H1 (cell line): ENCODE results near the gene PCP4L1. TPM values are rescaled to one million over a fixed set of nuclear protein-coding genes. Genes with fewer than 3 reads are reported as not detected.

Source experiments
- CTCF ChIA-PET: fragments of 300-600 bp; sonication (Branson Sonifier 250); formaldehyde crosslinking; loops from one replicate; lab custom pipeline; 2021; ENCODE audit not compliant: partially characterized antibody; lab: Charles Lee
- POLR2A ChIA-PET: fragments of 300-600 bp; sonication (Branson Sonifier 250); formaldehyde crosslinking; loops from one replicate; lab custom pipeline; 2021; ENCODE audit warnings: inconsistent platforms; ENCODE audit not compliant: partially characterized antibody; lab: Charles Lee
- DNase-seq, 2 experiments: peaks; one replicate each; pipeline versions ENCODE4 v3.0.0 to v3.0.0-alpha.2; 2010 to 2022; ENCODE audit warnings: low spot score in 2 of 2, low read depth in 1 of 2, mixed read lengths in 1 of 2
- FAIRE-seq: peaks from 2 replicates; lab custom pipeline; 2011; peaks lifted over from hg19 to GRCh38; lab: Jason Lieb, UNC
- H2AFZ ChIP-seq: 2 replicates; pipeline ENCODE4 v1.8.1; 2012; ENCODE audit warnings: low read length, inconsistent platforms
- H2AK5ac ChIP-seq: 2 replicates; pipeline ENCODE4 v1.6.1; 2013; ENCODE audit warnings: low read depth, low read length
- H2BK120ac ChIP-seq: replicated peaks from 2 replicates; pipeline ENCODE3; 2013; ENCODE audit warnings: low read depth, low read length, inconsistent platforms
- H2BK12ac ChIP-seq: 2 replicates; pipeline ENCODE4 v1.6.1; 2013; ENCODE audit warnings: low read depth, low read length
- H2BK15ac ChIP-seq: 2 replicates; pipeline ENCODE4 v1.6.1; 2013; ENCODE audit warnings: low read length
- H2BK20ac ChIP-seq: 2 replicates; pipeline ENCODE4 v1.6.1; 2013; ENCODE audit warnings: low read length
- H2BK5ac ChIP-seq: 2 replicates; pipeline ENCODE4 v1.6.1; 2013; ENCODE audit warnings: low read depth, low read length
- H3K14ac ChIP-seq: 2 replicates; pipeline ENCODE4 v1.6.1; 2013; ENCODE audit warnings: inconsistent platforms; ENCODE audit not compliant: insufficient read length
- H3K18ac ChIP-seq: 2 replicates; pipeline ENCODE4 v1.6.1; 2013; ENCODE audit warnings: low read length; ENCODE audit errors: extremely low read depth
- H3K23ac ChIP-seq: 2 replicates; pipeline ENCODE4 v1.6.1; 2013; ENCODE audit warnings: inconsistent platforms; ENCODE audit not compliant: insufficient read length
- H3K23me2 ChIP-seq: 2 replicates; pipeline ENCODE4 v1.6.1; 2013; ENCODE audit warnings: low read depth, low read length
- H3K27ac ChIP-seq: 2 replicates; pipeline ENCODE4 v1.6.1; 2011; ENCODE audit warnings: low read depth, low read length, inconsistent platforms
- H3K27me3 ChIP-seq, 4 experiments: replicated peaks in 1 of 4; 1 replicate in 1 of 4; 2 replicates in 3 of 4; pipeline versions ENCODE4 v1.6.1 to v1.8.1; 2011 to 2013; ENCODE audit warnings: low read length in 3 of 4, mild to moderate bottlenecking in 3 of 4, inconsistent platforms in 2 of 4, mixed read lengths in 2 of 4, moderate library complexity in 1 of 4; ENCODE audit not compliant: control insufficient read depth in 3 of 4, insufficient read depth in 3 of 4; ENCODE audit errors: extremely low read depth in 1 of 4
- H3K36me3 ChIP-seq, 4 experiments: 2 replicates each; pipeline versions ENCODE4 v1.6.1 to v1.8.1; 2011 to 2013; ENCODE audit warnings: mild to moderate bottlenecking in 4 of 4, low read length in 3 of 4, moderate library complexity in 2 of 4, control low read depth in 1 of 4, inconsistent platforms in 1 of 4; ENCODE audit not compliant: insufficient read depth in 4 of 4, control insufficient read depth in 2 of 4
- H3K4ac ChIP-seq: replicated peaks from 2 replicates; pipeline ENCODE3; 2013; ENCODE audit warnings: low read length, low read depth, mixed read lengths, inconsistent platforms; ENCODE audit not compliant: insufficient read length
- H3K4me1 ChIP-seq, 4 experiments: replicated peaks in 1 of 4; 1 replicate in 1 of 4; 2 replicates in 3 of 4; pipeline versions ENCODE4 v1.6.1 to v1.8.1; 2011 to 2013; ENCODE audit warnings: low read length in 3 of 4, inconsistent platforms in 2 of 4, mixed read lengths in 1 of 4; ENCODE audit not compliant: insufficient read depth in 4 of 4, control insufficient read depth in 3 of 4
- H3K4me2 ChIP-seq, 2 experiments: 2 replicates each; pipeline versions ENCODE4 v1.6.1 to v1.8.1; 2011 to 2013; ENCODE audit warnings: low read depth in 2 of 2, low read length in 2 of 2, control low read depth in 1 of 2, inconsistent platforms in 1 of 2, mild to moderate bottlenecking in 1 of 2; ENCODE audit not compliant: insufficient read depth in 1 of 2
- H3K4me3 ChIP-seq, 4 experiments: fragments of 200-600, 300-600 bp in 1 of 4; sonication (generic), shearing (Covaris generic), sonication (Bioruptor Twin) in 1 of 4; 2 replicates each; pipeline versions ENCODE4 v1.5.1 to v1.8.1; 2011 to 2016; ENCODE audit warnings: low read length in 4 of 4, low read depth in 3 of 4, control low read depth in 2 of 4, inconsistent platforms in 2 of 4, mild to moderate bottlenecking in 2 of 4, mixed read lengths in 1 of 4, moderate library complexity in 1 of 4; ENCODE audit not compliant: insufficient read depth in 2 of 4; ENCODE audit errors: extremely low read depth in 1 of 4
- H3K56ac ChIP-seq: replicated peaks from 2 replicates; pipeline ENCODE3; 2013; ENCODE audit warnings: low read depth, mild to moderate bottlenecking, mixed read lengths, low read length, inconsistent platforms; ENCODE audit not compliant: insufficient read length
- H3K79me1 ChIP-seq: 2 replicates; pipeline ENCODE4 v1.6.1; 2013; ENCODE audit warnings: low read depth, low read length, control low read depth
- H3K79me2 ChIP-seq, 2 experiments: 2 replicates each; pipeline versions ENCODE4 v1.6.1 to v1.8.1; 2012 to 2013; ENCODE audit warnings: low read length in 2 of 2, mild to moderate bottlenecking in 2 of 2, inconsistent platforms in 1 of 2; ENCODE audit not compliant: insufficient read depth in 2 of 2, control insufficient read depth in 1 of 2
- H3K9ac ChIP-seq, 4 experiments: replicated peaks in 1 of 4; 1 replicate in 1 of 4; 2 replicates in 3 of 4; pipeline versions ENCODE4 v1.6.1 to v1.8.1; 2011 to 2013; ENCODE audit warnings: low read depth in 3 of 4, low read length in 3 of 4, control low read depth in 2 of 4, mild to moderate bottlenecking in 2 of 4, moderate library complexity in 2 of 4, inconsistent platforms in 1 of 4; ENCODE audit errors: extremely low read depth in 1 of 4
- H3K9me3 ChIP-seq, 2 experiments: 2 replicates each; pipeline versions ENCODE4 v1.6.1 to v1.8.1; 2012 to 2013; ENCODE audit warnings: mild to moderate bottlenecking in 2 of 2, moderate library complexity in 2 of 2, control low read depth in 1 of 2, inconsistent platforms in 1 of 2, low read depth in 1 of 2, low read length in 1 of 2, mixed read lengths in 1 of 2; ENCODE audit not compliant: insufficient read depth in 2 of 2
- H4K20me1 ChIP-seq, 2 experiments: replicated peaks in 1 of 2; 2 replicates each; pipeline versions ENCODE3 to v1.8.1; 2011 to 2013; ENCODE audit warnings: inconsistent platforms in 2 of 2, low read length in 2 of 2, mild to moderate bottlenecking in 1 of 2; ENCODE audit not compliant: insufficient read depth in 2 of 2, control insufficient read depth in 1 of 2
- H4K5ac ChIP-seq: 2 replicates; pipeline ENCODE4 v1.6.1; 2013; ENCODE audit warnings: low read length, low read depth, mixed read lengths, inconsistent platforms; ENCODE audit not compliant: insufficient read length
- H4K8ac ChIP-seq: 2 replicates; pipeline ENCODE4 v1.8.0; 2013; ENCODE audit warnings: mild to moderate bottlenecking, moderate library complexity, low read length, inconsistent platforms; ENCODE audit not compliant: insufficient read depth; ENCODE audit errors: extremely low read depth
- H4K91ac ChIP-seq: replicated peaks from 2 replicates; pipeline ENCODE3; 2013; ENCODE audit warnings: low read length, mixed read lengths, inconsistent platforms; ENCODE audit not compliant: insufficient read length
- EZH2 ChIP-seq: fragments of 200-600 bp; sonication (generic); IDR thresholded peaks from 2 replicates; pipeline ENCODE4 v1.7.1; 2012; ENCODE audit warnings: low read depth, mild to moderate bottlenecking, moderate library complexity, low read length, inconsistent platforms; ENCODE audit not compliant: severe bottlenecking
- RNF2 ChIP-seq: fragments of 200-900, 300-1000 bp; sonication (generic); IDR thresholded peaks from 2 replicates; pipeline ENCODE4 v1.7.1; 2016; ENCODE audit warnings: borderline replicate concordance, low read depth, mild to moderate bottlenecking, antibody characterized with exemption, low read length; ENCODE audit not compliant: poor library complexity, severe bottlenecking; ENCODE audit errors: missing control alignments
- whole genome bisulfite sequencing, 2 experiments: shearing (Covaris generic) in 1 of 2; methylation state at CpG; one replicate each; pipeline versions ENCODE4 v1.1.6 to v1.1.7; 2013 to 2015; ENCODE audit warnings: low lambda C conversion rate in 2 of 2, mixed read lengths in 2 of 2, inconsistent platforms in 1 of 2, low coverage in 1 of 2, missing lambda C conversion rate in 1 of 2; ENCODE audit not compliant: insufficient replicate concordance in 2 of 2, insufficient coverage in 1 of 2, insufficient read length in 1 of 2; ENCODE audit errors: extremely low coverage in 1 of 2, missing lambda C conversion rate in 1 of 2; 5-methylcytosine and 5-hydroxymethylcytosine counted together
- polyA plus RNA-seq, 7 experiments: library from polyadenylated mRNA; depleted of rRNA in 3 of 7; stranded (reverse) in 5 of 7; unstranded in 2 of 7; fragments of >200 nt in 5 of 7; fragments of 200-250 nt in 2 of 7; gene quantifications; 1 replicate in 5 of 7; 2 replicates in 1 of 7; 4 replicates in 1 of 7; pipeline versions ENCODE4 v1.2.1 to v1.2.3, GENCODE V29; 2011 to 2013; ENCODE audit warnings: missing spikeins in 2 of 7, mixed read lengths in 2 of 7
- total RNA-seq: library from RNA; stranded (reverse); fragmentation: NEBNext Ultra II Directional; extraction: Animal tissue kit (Norgen Biotek cat#: 25700); gene quantifications from 2 replicates; pipeline ENCODE4 v1.2.1, GENCODE V29; 2021

PCP4L1 gene
- total and polyA plus RNA-seq, 2 of the 8 experiments (the other 6 are each of a cell fraction or from before 2014, with no cell fraction given): 0.41 to 1.0 TPM

- Histone ChIP-seq H2BK15ac (no peak overlapping the region), H3K4ac (no peak overlapping the region), H3K79me2 (no peaks in the 10 kb centered on the region), H3K23me2 (peaks cover 9% of the 10 kb centered on the region), H3K4me2 (peak overlapping the region; percentile 79 to 94), H3K14ac (no peak overlapping the region), H4K8ac (no peak overlapping the region), H3K27ac (no peak overlapping the region), H3K23ac (no peak overlapping the region), H2BK5ac (no peak overlapping the region), H2BK120ac (no peak overlapping the region), H4K20me1 (no peaks in the 10 kb centered on the region), H3K27me3 (peaks cover 7 to 25% (median 22%) of the 10 kb centered on the region in 4 experiments), H4K91ac (no peak overlapping the region), H4K5ac (no peak overlapping the region), H2AK5ac (no peak overlapping the region), H3K56ac (no peak overlapping the region), H3K4me3 (peak overlapping the region; percentile 51 to 68 (median 64); a peak in 6 of 8 replicates), H2AFZ (no peak overlapping the region), H3K18ac (no peak overlapping the region), H3K9me3 (peaks cover 11 to 12% of the 10 kb centered on the region in 2 experiments), H2BK12ac (no peak overlapping the region), H2BK20ac (no peak overlapping the region), H3K36me3 (peaks cover 0 to 3% (median 0%) of the 10 kb centered on the region in 4 experiments; a peak in 1 of 8 replicates), H3K4me1 (peaks cover 0 to 8% (median 3%) of the 10 kb centered on the region in 4 experiments; a peak in 3 of 7 replicates), H3K9ac (no peak overlapping the region; a peak in 1 of 7 replicates), H3K79me1 (no peaks in the 10 kb centered on the region)
- TF ChIP-seq RNF2 (no peak), EZH2 (peak; percentile 59)
- DNase-seq (no peak), FAIRE-seq (no peak)
- POLR2A ChIA-PET: interaction anchor here (0.7 to 3.6 kb wide), 10 partner anchors 7 to 55 kb away, joined by 3 to 23 read pairs (median 3); partner anchors contain the start of gene SDHC
- CTCF ChIA-PET: interaction anchor here (1.0 to 5.8 kb wide), 11 partner anchors 10 to 61 kb away, joined by 3 to 67 read pairs (median 10); partner anchors contain the start of genes ADAMTS4, NDUFS2 and TOMM40L
- WGBS, 2 experiments: 46% methylated on average over 6 of the region's 6 CpGs; no CpG with 5 or more reads in 1 of the 2 experiments
Observed at GRCh38 chr1:161259345-161259702, 779 bp downstream of the PCP4L1 start.
